Measurements from ENCODE around the gene S1PR1.

S1PR1 gene

GRCh38 chr1:101276818-101277217 is 40.0 kb downstream of the S1PR1 start:
- H4K8ac ChIP-seq (ENCODE audit: low read depth, low read length), result no peak overlapping the region
- H3K36me3 ChIP-seq (ENCODE audit: control insufficient read depth in 1 of 2, insufficient read depth in 2 of 2, low read length in 2 of 2), result no peaks in the 10 kb centered on the region
- no peaks in the 10 kb centered on the region for H3K4me1 ChIP-seq (ENCODE audit: control insufficient read depth in 1 of 2, insufficient read depth in 2 of 2, low read length in 2 of 2)
- DNase-seq, result no peak
- no peak overlapping the region for H2AFZ ChIP-seq (ENCODE audit: insufficient read depth, low read length, poor library complexity)
- no peak overlapping the region for H2AK5ac ChIP-seq (ENCODE audit: low read length)
- no peaks in the 10 kb centered on the region for H3K79me1 ChIP-seq (ENCODE audit: low read length)
- no peaks in the 10 kb centered on the region for H3K27me3 ChIP-seq (ENCODE audit: insufficient read depth, low read length)
- no peaks in the 10 kb centered on the region for H3K9me3 ChIP-seq (ENCODE audit: insufficient read depth, low read depth, low read length)
- H3K14ac ChIP-seq (ENCODE audit: low read length), result no peak overlapping the region
- WGBS (ENCODE audit: extremely low coverage, insufficient coverage, insufficient read length), result no CpG with 5 or more reads among the region's 6 CpGs
- no peak overlapping the region for H4K12ac ChIP-seq (ENCODE audit: low read depth, low read length)
- no peak overlapping the region for H3K9ac ChIP-seq (ENCODE audit: low read length)
- no peak overlapping the region for H2BK12ac ChIP-seq (ENCODE audit: low read length)
- H3K23ac ChIP-seq (ENCODE audit: low read length), result no peak overlapping the region
- no peaks in the 10 kb centered on the region for H3K79me2 ChIP-seq (ENCODE audit: control insufficient read depth, insufficient read depth, low read length, poor library complexity)
- no peak overlapping the region for H2BK120ac ChIP-seq (ENCODE audit: insufficient read depth, low read length, poor library complexity)
- H3K4ac ChIP-seq (ENCODE audit: low read depth, low read length), result no peak overlapping the region
- H3K4me3 ChIP-seq (ENCODE audit: low read depth, low read length), result no peak overlapping the region
- no peak overlapping the region for H3K27ac ChIP-seq (ENCODE audit: low read depth, low read length)
- H3K18ac ChIP-seq (ENCODE audit: low read length), result no peak overlapping the region
- no peak overlapping the region for H2BK5ac ChIP-seq (ENCODE audit: low read depth, low read length, poor library complexity)
- H4K91ac ChIP-seq (ENCODE audit: low read depth, low read length), result no peak overlapping the region
- H3K4me2 ChIP-seq (ENCODE audit: low read length), result no peak overlapping the region

- H4K91ac ChIP-seq (ENCODE audit: low read depth, low read length), result no peak overlapping the region
Measured at GRCh38 chr1:101278238-101278637, 41.4 kb downstream of the S1PR1 start.

GRCh38 chr1:101278845-101279244 is 42.0 kb downstream of the S1PR1 start:
- H3K27ac ChIP-seq (ENCODE audit: low read depth, low read length), result no peak overlapping the region
- no peaks in the 10 kb centered on the region for H3K4me1 ChIP-seq (ENCODE audit: control insufficient read depth in 1 of 2, insufficient read depth in 2 of 2, low read length in 2 of 2)
- no CpG with 5 or more reads among the region's 3 CpGs for WGBS (ENCODE audit: extremely low coverage, insufficient coverage, insufficient read length)
- no peak overlapping the region for H3K14ac ChIP-seq (ENCODE audit: low read length)
- no peak overlapping the region for H2BK120ac ChIP-seq (ENCODE audit: insufficient read depth, low read length, poor library complexity)
- H3K27me3 ChIP-seq (ENCODE audit: insufficient read depth, low read length), result no peaks in the 10 kb centered on the region
- H4K91ac ChIP-seq (ENCODE audit: low read depth, low read length), result no peak overlapping the region
- H3K79me2 ChIP-seq (ENCODE audit: control insufficient read depth, insufficient read depth, low read length, poor library complexity), result no peaks in the 10 kb centered on the region
- H2BK5ac ChIP-seq (ENCODE audit: low read depth, low read length, poor library complexity), result no peak overlapping the region
- H3K4ac ChIP-seq (ENCODE audit: low read depth, low read length), result no peak overlapping the region
- no peak overlapping the region for H3K4me2 ChIP-seq (ENCODE audit: low read length)
- no peaks in the 10 kb centered on the region for H3K9me3 ChIP-seq (ENCODE audit: insufficient read depth, low read depth, low read length)
- H2AK5ac ChIP-seq (ENCODE audit: low read length), result no peak overlapping the region
- H3K18ac ChIP-seq (ENCODE audit: low read length), result no peak overlapping the region
- no peak overlapping the region for H4K8ac ChIP-seq (ENCODE audit: low read depth, low read length)
- H4K12ac ChIP-seq (ENCODE audit: low read depth, low read length), result no peak overlapping the region
- no peaks in the 10 kb centered on the region for H3K79me1 ChIP-seq (ENCODE audit: low read length)
- H2AFZ ChIP-seq (ENCODE audit: insufficient read depth, low read length, poor library complexity), result no peak overlapping the region
- no peak overlapping the region for H2BK12ac ChIP-seq (ENCODE audit: low read length)
- no peak overlapping the region for H3K23ac ChIP-seq (ENCODE audit: low read length)
- H3K9ac ChIP-seq (ENCODE audit: low read length), result no peak overlapping the region
- no peak overlapping the region for H3K4me3 ChIP-seq (ENCODE audit: low read depth, low read length)
- DNase-seq, result no peak
- no peaks in the 10 kb centered on the region for H3K36me3 ChIP-seq (ENCODE audit: control insufficient read depth in 1 of 2, insufficient read depth in 2 of 2, low read length in 2 of 2)

More at GRCh38 chr1:101278238-101278637, 41.4 kb downstream of the S1PR1 start:
- Histone ChIP-seq H2BK5ac (ENCODE audit: low read depth, low read length, poor library complexity) (no peak overlapping the region), H2BK120ac (ENCODE audit: insufficient read depth, low read length, poor library complexity) (no peak overlapping the region), H3K36me3 (ENCODE audit: control insufficient read depth in 1 of 2, insufficient read depth in 2 of 2, low read length in 2 of 2) (no peaks in the 10 kb centered on the region), H3K4me2 (ENCODE audit: low read length) (no peak overlapping the region), H3K79me1 (ENCODE audit: low read length) (no peaks in the 10 kb centered on the region), H3K23ac (ENCODE audit: low read length) (no peak overlapping the region), H3K4me1 (ENCODE audit: control insufficient read depth in 1 of 2, insufficient read depth in 2 of 2, low read length in 2 of 2) (no peaks in the 10 kb centered on the region), H3K18ac (ENCODE audit: low read length) (no peak overlapping the region), H3K79me2 (ENCODE audit: control insufficient read depth, insufficient read depth, low read length, poor library complexity) (no peaks in the 10 kb centered on the region), H4K8ac (ENCODE audit: low read depth, low read length) (no peak overlapping the region), H3K27ac (ENCODE audit: low read depth, low read length) (no peak overlapping the region), H2AFZ (ENCODE audit: insufficient read depth, low read length, poor library complexity) (no peak overlapping the region), H2BK12ac (ENCODE audit: low read length) (no peak overlapping the region), H3K14ac (ENCODE audit: low read length) (no peak overlapping the region), H3K9ac (ENCODE audit: low read length) (no peak overlapping the region), H3K9me3 (ENCODE audit: insufficient read depth, low read depth, low read length) (no peaks in the 10 kb centered on the region), H3K4ac (ENCODE audit: low read depth, low read length) (no peak overlapping the region), H3K27me3 (ENCODE audit: insufficient read depth, low read length) (no peaks in the 10 kb centered on the region), H2AK5ac (ENCODE audit: low read length) (no peak overlapping the region), H3K4me3 (ENCODE audit: low read depth, low read length) (no peak overlapping the region), H4K12ac (ENCODE audit: low read depth, low read length) (no peak overlapping the region)
- no peak for DNase-seq
- no CpG with 5 or more reads among the region's 4 CpGs for WGBS (ENCODE audit: extremely low coverage, insufficient coverage, insufficient read length)

- no peak overlapping the region for H3K9ac ChIP-seq (ENCODE audit: low read length)
- WGBS (ENCODE audit: extremely low coverage, insufficient coverage, insufficient read length), result no CpG with 5 or more reads among the region's 1 CpG
Measured at GRCh38 chr1:101280049-101280592, 43.3 kb downstream of the S1PR1 start.

More at GRCh38 chr1:101280049-101280592, 43.3 kb downstream of the S1PR1 start:
- Histone ChIP-seq H3K4me3 (ENCODE audit: low read depth, low read length) (no peak overlapping the region), H3K4ac (ENCODE audit: low read depth, low read length) (no peak overlapping the region), H3K4me1 (ENCODE audit: control insufficient read depth in 1 of 2, insufficient read depth in 2 of 2, low read length in 2 of 2) (no peaks in the 10 kb centered on the region), H4K12ac (ENCODE audit: low read depth, low read length) (no peak overlapping the region), H3K9me3 (ENCODE audit: insufficient read depth, low read depth, low read length) (no peaks in the 10 kb centered on the region), H2BK120ac (ENCODE audit: insufficient read depth, low read length, poor library complexity) (no peak overlapping the region), H4K91ac (ENCODE audit: low read depth, low read length) (no peak overlapping the region), H3K23ac (ENCODE audit: low read length) (no peak overlapping the region), H3K27ac (ENCODE audit: low read depth, low read length) (no peak overlapping the region), H2BK5ac (ENCODE audit: low read depth, low read length, poor library complexity) (no peak overlapping the region), H3K27me3 (ENCODE audit: insufficient read depth, low read length) (no peaks in the 10 kb centered on the region), H3K14ac (ENCODE audit: low read length) (no peak overlapping the region), H4K8ac (ENCODE audit: low read depth, low read length) (no peak overlapping the region), H3K79me2 (ENCODE audit: control insufficient read depth, insufficient read depth, low read length, poor library complexity) (no peaks in the 10 kb centered on the region), H2AFZ (ENCODE audit: insufficient read depth, low read length, poor library complexity) (no peak overlapping the region), H3K4me2 (ENCODE audit: low read length) (no peak overlapping the region), H2BK12ac (ENCODE audit: low read length) (no peak overlapping the region), H3K36me3 (ENCODE audit: control insufficient read depth in 1 of 2, insufficient read depth in 2 of 2, low read length in 2 of 2) (no peaks in the 10 kb centered on the region), H3K18ac (ENCODE audit: low read length) (no peak overlapping the region), H3K79me1 (ENCODE audit: low read length) (no peaks in the 10 kb centered on the region), H2AK5ac (ENCODE audit: low read length) (no peak overlapping the region)
- DNase-seq, result no peak
